ENCODE data around the gene DLST.

- TF ChIP-seq CBFB (CRISPR knock-in tag; IDR thresholded peaks at IDR 0.05; ENCODE audit: low read depth), result no peak
- no peak for TF ChIP-seq ZBTB21 (CRISPR knock-in tag; IDR thresholded peaks at IDR 0.05; ENCODE audit: borderline replicate concordance)
- TF ChIP-seq MAX (CRISPR knock-in tag; IDR thresholded peaks at IDR 0.05), result no peak
- TF ChIP-seq NFYB (CRISPR knock-in tag; conservative IDR thresholded peaks at IDR 0.05; ENCODE audit: low read depth), result no peak
- no peak for TF ChIP-seq CTCF (IDR thresholded peaks at IDR 0.05)
- no peak for TF ChIP-seq JAZF1 (CRISPR knock-in tag; IDR thresholded peaks at IDR 0.05)
Observed at GRCh38 chr14:74929242-74929641, 47.5 kb downstream of the DLST start.
